Measurements from ENCODE around the gene STAT4.
A peak's percentile ranks its signal among the peaks of the same experiment; 100 is the strongest.

Gene STAT4

DNA sequence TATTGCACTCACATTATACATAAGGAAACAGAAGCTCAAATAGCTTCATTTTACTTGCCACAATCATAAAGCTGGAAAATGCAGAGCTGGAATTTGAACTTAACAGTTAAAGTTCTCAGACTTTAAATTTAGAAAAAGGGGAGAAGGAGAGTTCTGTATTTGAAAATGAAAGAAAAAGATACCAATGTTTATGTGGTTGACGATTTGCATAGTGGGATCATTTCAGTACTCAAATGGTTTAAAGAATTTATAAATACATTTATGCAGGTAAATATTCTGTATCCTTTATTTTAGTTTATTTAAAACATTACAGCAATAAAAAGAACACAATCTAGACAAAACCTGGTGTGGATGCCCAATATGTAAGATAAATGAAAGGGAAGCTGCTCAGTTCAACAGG is 25.5 kb upstream of the STAT4 start:
- DNase-seq (ENCODE audit: low read depth) = no peak

DNA sequence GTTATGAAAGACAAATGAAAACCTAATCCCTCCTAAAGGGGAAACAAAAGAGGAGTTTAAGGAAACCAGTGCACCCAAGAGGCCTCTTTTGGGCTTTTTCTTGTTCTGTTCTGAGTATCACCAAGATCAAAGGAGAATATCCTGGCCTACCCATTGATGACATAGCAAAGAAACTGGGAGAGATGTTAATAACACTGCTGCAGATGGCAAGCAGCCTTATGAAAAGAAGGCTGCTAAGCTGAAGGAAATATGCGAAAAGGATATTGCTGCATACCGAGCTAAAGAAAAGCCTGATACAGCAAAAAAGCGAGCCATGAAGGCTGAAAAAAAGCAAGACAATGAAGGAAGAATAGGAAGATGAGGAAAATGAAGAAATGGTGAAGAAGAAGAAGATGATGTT is 23.6 kb upstream of the STAT4 start:
- no peak for DNase-seq (ENCODE audit: low read depth)

DNA sequence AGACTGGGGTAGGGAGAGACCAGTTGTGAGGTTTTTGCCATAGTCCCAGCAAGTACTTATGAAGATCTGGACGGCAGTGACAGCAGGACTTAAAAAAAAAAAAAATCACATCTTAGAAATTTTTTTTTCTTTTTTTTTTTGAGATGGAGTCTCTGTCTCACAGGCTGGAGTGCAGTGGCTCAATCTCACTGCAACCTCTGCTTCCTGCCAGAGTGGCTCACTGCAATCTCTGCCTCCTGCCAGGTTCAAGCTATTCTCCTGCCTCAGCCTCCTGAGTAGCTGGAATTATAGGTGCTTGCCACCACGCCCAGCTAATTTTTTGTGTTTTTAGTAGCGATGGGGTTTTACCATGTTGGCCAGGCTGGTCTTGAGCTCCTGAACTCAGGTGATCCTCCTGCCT is 22.4 kb upstream of the STAT4 start:
- no peak for DNase-seq (ENCODE audit: low read depth)

DNA sequence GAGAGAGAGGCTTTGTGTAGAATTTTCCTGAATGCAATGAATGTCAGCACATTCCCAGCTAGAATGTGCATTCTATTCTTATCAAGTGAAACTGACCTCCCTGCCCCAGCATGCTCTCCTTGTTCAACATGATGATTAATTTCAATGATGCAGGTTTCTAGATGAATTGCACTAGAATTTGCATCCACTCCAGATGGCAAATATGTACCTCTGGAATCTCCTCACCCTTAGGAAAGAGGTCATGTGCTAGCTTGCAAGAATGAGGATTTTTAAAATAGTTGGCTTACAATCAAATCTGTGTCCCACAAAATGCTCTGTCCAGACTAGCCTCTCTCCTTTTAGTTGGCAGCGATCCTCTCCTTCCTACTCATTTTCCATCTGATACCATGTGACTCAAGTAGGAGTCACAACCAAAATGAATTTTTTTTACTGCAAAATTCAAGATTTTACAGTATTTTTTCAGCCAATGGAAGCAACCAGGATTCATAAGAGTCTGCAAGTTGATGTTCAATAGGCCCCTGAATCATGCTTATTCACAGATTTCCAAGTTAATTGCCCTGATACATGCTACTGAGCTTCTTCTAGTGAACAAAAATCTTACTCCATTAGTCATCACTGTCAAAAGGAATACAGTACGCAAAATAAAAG is 21.0 kb upstream of the STAT4 start:
- DNase-seq (ENCODE audit: low read depth) = peak; percentile 98

DNA sequence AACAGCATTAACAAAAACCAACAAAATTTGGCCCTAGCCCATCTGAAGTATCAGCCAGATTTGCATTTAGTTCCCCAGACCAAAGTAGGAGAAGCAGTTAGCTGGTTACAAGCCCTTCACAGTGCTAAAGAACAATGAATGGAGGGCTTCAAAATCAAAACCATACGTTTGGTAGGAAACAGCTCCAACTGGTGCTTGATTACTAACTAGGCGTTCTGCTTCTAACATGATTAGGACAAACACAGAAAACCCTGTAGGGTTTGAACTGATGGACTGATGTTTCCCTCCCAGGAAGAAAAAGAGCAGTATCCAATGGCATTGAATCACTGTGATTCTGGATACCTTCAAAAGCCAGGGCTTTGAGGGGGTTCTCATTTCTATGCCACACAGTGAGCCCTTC is 20.5 kb upstream of the STAT4 start:
- DNase-seq (ENCODE audit: low read depth) = peak; percentile 29

DNA sequence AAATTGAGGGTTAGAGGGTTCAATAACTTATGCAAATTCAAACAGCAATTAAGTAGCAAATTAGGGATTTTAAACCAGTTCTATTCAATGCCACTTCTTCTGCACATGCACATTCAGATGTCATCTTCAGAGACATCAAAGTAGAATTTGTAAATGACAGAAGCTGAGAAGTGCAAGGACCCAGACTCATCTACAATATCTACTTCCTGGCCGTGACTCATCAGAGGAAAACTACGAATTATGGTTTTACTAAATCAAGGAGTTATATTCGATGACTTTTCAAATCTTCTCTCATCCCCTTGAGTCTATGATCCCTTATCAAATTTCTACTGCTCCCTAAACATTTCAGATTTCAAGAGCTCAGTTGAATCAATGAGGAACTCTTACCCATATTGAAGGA is 20.0 kb upstream of the STAT4 start:
- peak; percentile 67 for DNase-seq (ENCODE audit: low read depth)

DNA sequence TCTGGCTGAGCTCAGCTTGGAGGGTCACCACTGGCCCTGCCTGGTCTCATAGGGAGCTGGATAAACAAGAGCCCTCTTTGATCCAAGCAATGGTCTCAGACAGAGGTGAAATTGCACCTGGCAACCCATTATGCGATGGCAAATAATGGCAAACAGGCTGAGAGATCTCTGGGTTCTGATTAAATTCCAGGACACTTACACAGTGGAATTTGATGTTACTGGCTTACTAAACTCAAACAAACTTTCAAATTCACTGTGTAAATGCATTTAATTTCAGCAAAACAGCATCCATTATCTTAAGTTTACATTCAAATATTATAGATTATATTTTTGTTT is 19.5 kb upstream of the STAT4 start:
- no peak for DNase-seq (ENCODE audit: low read depth)

DNA sequence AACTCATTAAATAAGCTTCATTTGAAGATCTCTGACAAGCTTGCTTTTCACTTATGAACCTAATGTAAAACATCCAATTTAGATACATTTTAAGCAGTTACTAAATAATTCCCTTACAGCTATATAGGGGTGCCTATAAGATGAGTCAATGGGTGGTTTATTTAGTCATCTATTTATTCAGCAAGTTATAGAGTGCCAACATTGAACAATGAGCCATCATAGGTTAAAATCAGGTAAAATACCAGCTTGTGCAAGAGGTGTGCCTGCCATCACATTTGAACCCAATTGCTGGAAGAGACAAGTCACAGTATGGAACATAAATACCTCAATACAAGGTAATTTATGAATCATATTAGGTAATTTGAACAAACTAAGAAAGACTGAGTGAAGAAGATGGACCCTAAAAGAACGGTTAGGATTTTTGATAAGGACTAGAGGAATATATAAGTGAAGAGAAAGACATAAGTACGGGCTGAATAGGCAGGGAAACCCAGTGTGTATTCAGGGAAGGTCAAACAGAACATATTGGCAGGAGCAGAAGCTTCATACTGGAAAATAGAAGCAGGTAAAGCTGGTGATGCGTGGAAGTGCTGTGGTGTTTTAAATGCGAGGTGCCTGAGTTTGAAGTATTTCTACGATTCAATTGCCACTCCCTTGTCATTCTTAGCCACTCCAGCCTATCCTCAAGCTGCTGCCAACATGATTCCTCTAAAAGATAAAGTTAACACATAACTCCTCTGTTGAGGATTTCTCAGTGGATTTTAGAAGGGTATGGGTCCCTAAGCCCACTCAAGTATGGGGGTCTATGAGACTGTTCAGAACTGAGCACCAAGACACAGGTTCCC is 18.9 kb upstream of the STAT4 start:
- peak; percentile 66 for DNase-seq (ENCODE audit: low read depth)

DNA sequence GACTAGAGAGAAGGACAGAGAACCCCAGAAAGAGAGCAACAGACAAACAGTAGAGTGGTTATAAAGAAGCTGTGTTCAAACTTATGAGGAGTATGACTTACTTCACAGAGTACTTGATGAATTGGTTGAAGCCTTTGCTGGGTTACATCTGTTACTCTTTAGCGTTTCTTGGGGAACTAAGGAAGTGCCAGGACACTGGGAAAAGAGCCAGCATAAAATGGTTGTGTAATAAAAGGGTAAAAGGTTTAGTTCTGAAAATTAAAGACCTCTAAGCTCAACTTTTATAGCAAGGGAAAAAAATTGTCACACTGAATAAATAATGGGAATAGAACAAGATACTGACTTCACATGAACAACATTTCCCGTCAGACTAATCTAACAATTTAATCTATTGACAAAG is 17.0 kb upstream of the STAT4 start:
- no peak for DNase-seq (ENCODE audit: low read depth)

DNA sequence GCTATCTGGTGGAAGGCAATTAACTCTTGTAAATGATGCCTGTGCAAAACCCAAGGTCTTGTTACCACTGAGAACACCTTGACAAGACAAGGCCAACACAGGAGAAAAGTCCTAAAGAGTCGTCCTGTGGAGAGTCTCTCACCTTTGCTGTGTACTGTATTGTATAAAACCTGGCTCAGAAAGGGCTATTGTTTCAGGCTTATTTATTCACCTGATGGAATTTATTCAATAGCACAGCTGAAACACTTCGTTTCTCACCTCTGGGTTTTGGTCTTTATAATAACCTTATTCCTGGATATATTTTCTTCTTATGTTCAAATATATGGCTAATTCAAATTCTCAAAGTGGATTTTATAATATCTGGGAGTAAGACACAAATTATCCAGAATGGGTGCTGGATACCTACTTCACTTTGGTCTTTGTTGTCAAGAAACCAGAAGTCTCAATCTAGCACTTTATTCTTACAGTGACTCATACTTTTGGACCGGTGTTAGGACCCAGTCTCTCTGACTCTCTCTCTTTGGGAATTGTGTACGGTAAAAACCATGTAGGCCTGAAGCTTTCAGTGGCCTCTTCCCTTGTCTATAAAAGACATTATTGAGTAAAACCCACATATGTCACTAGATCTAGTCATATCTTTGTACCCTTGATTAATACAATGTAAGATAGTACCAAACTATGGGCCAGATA is 16.1 kb upstream of the STAT4 start:
- DNase-seq (ENCODE audit: low read depth) = no peak

DNA sequence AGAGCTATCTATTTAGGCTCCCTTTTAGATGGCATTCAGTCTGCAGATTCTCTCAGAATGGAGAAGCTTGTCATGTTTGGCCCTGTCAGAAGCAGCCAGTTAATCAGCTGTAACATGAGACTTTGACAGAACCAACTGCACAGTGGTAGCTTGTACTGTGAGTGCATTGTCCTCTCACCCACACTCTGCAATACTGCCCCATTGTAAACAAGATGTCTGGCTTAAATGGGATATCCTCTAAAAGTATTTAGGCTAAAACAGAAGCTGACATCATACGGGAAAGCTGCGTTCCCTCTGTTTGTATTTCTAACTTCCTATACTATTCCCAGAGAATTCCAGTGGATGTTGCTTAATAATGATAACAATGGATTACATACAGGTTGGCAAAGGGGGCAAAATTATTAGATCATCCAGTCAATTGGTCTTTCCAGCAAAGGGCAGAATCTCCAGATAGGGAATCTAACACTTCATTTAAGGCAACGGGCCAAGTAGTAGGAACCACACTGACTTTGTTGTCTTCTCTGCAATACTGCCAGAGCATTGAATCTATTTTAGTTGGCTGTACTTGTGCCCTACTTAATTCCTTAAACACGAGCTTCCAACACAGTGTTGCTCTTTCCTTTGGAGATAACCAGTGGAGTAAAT is 15.4 kb upstream of the STAT4 start:
- peak; percentile 44 for DNase-seq (ENCODE audit: low read depth)

DNA sequence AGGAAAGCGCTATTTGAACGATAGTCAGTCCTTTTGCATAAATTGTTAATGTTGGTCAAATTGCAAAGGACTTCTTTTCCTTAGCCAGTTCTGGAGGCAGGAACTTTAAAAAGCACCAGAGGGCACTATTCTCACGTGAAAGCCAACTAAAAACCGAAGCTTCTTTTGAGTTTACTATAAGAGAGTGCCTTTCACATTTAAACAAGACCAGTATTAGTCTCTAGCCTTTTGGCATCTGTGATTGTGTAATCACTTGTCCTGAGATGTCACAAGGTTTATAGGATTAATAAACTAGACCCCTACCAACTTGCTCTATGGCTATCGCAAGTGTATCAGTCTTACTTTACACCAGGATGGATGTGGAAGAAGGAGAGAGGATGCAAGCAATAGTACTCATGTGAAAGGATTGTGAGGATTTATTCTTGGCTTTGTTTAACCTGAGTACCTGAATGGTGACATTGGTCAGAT is 14.4 kb upstream of the STAT4 start:
- DNase-seq (ENCODE audit: low read depth) = peak; percentile 74

DNA sequence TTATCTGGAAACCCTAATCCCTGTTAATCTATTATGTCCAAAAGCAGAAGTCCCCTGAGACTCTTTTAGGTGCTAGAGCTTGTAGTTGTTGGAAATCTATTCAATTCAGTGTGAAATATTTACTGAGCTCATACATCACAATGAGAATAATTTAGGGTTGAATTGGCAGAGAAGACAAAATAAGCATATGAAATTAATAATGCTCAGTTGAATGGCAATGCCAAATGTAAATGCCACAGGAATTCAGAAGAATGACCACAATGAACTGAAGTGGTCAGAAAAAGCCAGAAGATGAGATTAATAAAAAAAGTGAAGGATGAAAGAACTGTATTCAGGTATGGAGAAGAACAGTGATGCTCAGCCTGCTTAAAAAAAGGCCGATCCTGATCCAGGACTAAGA is 8.0 kb upstream of the STAT4 start:
- no peak for DNase-seq (ENCODE audit: low read depth)

DNA sequence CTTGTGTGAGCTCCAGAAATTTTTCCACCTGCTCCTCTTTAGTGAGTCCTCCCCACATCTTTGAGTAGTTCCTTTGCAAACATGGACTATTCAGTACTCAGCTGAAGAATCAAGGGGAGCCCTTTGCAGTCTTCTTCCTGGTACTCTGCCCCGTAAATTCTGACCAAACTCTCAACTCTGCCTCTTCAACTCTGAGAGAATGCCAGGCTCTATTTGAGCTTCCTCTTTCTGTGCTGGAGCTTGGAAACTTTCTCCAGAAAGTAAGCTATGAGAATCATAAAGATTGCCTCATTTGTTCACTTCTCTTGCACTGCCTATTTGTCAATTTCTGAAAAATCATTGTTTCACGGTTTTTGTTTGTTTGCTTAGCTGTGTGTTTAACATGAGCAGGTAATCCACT is 7.4 kb upstream of the STAT4 start:
- DNase-seq (ENCODE audit: low read depth) = no peak

DNA sequence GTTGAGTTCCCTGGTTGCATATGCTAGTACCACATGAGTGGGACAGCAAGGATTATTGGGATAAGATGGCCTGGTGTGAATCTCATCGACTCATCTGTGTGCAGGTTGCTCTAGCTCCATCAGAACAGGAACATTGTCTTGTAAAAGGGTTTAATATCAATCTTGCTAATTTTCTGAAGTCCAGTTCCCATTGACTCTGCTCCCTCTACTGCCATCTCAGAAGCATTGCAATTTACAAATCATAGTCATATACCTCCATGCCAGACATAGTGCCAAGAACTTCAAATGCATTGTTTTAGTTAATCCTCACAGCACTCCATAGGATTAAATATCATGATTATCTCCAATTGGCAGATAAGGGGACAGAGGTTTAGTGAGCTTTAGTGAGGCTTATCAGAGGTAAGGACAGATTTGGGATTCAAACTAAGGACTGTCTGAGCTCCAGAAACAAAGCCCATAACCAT is 4.8 kb upstream of the STAT4 start:
- peak; percentile 69 for DNase-seq (ENCODE audit: low read depth)

DNA sequence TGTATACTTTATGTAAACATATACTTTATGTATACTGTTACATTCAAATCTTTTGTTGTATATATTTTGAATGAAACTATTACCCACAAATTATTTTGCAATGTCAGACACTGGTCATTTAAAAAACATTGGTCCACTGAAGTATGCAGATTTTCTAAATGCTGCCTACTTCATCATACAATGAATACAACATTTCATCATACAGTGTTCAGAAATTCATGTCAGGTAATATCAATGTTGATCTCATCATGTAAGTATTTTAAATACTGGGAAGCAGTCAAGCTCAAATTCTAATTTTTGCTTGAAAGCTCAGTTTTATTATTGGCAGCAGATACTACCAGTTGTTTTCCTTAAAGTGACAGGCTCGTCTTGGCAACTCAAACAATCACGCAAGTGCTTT is 2.9 kb upstream of the STAT4 start:
- DNase-seq (ENCODE audit: low read depth) = no peak

DNA sequence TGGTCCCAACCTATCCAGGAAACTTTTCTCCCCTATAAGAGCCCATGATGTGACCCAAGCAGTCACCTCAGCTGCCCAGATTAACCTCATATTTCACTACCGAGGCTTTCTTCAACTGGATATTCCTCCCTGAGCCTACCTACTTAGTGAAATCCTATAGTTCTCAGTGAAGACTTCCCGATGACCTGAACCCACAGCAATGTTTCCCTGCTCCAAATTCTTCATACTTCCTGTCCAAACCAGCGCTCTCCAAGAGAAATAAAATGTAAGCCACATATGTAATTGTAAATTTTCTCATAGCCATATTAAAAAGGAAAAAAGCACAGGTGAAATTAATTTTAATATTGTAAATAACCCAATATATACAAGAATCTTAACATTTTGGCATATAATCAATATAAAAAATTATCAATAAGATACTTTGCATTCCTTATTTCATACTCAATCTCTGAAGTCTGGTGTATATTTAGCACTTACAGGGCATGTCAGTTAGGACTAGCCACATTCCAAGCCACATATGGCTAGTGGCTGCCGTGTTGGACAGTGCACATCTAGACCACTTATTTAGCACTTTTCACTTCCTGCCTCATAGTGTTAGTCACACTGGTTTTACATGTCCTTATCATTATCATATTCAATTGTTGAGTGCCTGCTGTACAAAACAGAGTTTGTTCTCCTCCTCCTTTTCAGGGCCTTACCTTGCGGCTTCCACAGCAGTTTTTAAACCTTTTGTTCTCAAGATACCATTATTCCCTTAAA is 1.9 kb upstream of the STAT4 start:
- DNase-seq (ENCODE audit: low read depth) = peak; percentile 70

DNA sequence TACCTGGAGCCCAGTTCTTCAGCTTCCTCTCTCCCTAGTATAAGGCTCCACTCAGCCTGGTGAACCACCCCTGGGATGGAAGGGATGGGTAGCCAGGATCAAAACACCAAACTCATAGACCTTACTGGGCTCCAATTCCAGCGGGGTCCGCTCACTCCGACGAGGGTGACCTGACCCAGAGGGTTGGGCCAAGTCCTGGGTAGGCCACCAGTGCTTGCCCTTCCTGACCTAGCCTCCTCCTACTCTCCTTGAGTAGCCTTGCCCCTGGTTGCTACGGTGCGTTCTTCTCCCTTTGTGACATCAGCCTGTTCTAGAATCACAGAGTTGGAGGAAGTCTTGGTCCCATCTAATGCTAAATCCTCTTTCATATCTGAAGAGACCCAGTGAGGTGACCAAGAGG is 537 bp upstream of the STAT4 start:
- no peak for DNase-seq (ENCODE audit: low read depth)

DNA sequence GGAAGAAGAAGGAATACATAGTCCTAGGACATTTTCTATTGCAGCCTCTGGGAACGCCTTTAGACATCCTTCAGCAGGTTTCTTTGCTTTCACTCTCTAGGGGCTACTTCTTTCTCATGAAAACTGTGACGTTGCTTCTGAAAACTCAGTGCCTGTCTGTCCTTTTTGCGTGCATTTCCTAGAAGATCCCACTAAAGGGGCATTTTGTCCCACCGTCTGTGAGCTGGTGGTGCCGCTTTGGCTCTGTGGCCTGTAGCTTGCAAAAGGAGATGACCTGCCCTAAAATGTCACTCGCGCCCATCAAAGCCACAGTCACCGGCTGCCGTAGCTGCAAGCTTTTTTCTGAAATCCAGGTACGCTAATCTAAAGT is 579 bp downstream of the STAT4 start:
- no peak for DNase-seq (ENCODE audit: low read depth)

DNA sequence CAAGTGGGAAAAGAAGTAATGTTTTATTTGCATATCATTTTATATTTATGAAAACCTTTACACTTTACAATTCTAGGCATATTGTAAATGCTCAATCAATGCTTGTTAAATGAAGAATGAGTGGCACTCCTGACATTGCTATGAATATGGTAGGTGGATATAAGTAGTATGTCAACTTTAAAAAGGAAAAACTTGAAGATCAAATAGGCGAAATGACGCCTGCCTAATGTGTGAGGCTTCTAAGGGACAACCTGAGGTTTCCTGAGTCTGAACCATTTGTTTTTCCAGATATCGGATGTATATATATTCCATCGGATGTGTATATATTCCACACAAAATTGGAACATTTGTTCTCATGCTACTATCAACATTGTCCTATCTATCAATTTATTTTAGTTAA is 1.4 kb downstream of the STAT4 start:
- DNase-seq (ENCODE audit: low read depth) = no peak

DNA sequence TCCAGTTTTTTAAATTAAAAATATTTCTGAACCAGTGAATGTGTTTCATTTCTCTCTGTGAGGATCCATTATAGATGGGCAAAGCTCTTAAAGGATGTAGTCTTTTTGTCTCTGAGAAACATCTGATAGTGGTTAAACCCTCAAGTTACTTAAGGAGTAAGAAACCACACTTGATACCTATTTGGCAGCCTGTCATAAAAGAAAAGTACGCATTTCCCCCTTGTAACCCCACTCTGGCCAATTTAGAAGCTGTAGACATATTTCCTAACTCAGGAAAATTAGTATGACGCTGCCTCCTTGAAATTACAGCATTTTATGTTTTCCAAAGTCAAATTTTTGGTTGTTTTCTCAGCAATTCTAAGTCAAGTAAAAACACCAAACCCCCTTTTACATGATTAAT is 2.0 kb downstream of the STAT4 start:
- no peak for DNase-seq (ENCODE audit: low read depth)

DNA sequence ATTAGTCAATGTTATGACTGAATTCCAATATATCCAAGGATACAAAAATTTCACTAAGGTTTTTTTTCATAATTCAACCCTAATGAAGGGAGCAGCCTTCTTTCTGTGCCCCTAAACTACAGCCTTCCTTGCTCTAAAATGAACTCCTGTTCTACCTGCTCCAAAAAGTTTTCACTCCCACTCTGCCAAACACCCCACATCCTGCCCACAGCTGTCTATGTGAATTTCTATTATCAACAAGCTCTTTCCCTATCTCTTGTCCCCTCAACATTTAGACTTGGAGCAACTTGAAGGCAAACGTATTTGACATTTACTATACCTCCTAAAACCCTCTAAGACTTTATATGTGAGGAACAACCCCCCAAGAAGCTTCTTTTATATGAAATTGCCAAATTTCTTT is 2.5 kb downstream of the STAT4 start:
- DNase-seq (ENCODE audit: low read depth) = no peak
